A673 (cell line): ENCODE measurements around the gene TMEM213. TPM values are rescaled to one million over a fixed set of nuclear protein-coding genes. Genes with fewer than 3 reads are reported as not detected.

Experiments
- BruUV-seq: library from RNA; stranded (reverse); fragments of 400-500 nt; replicated peaks from 2 replicates; lab custom pipeline; 2021; lab: Mats Ljungman, UMichigan
- CTCF ChIA-PET: fragments of 300-600 bp; sonication (Branson Sonifier 250); formaldehyde crosslinking; loops from one replicate; lab custom pipeline; 2022; ENCODE audit warnings: antibody characterized with exemption; lab: Charles Lee
- POLR2A ChIA-PET: fragments of 300-600 bp; sonication (Branson Sonifier 250); formaldehyde crosslinking; loops from one replicate; lab custom pipeline; 2022; ENCODE audit warnings: antibody characterized with exemption; ENCODE audit not compliant: low non-redundant PET; lab: Charles Lee
- DNase-seq: peaks from one replicate; pipeline ENCODE4 v3.0.0-alpha.2; 2015; ENCODE audit warnings: low spot score
- H3K27ac ChIP-seq: fragments of 200-600 bp; sonication (generic); 2 replicates; pipeline ENCODE4 v1.5.1; 2016; ENCODE audit warnings: mixed run types, low read depth, mild to moderate bottlenecking, mixed read lengths, antibody characterized with exemption, low read length; ENCODE audit not compliant: poor library complexity, severe bottlenecking
- H3K27me3 ChIP-seq: fragments of 200-600 bp; sonication (generic); replicated peaks from 2 replicates; pipeline ENCODE4 v1.6.1; 2017; ENCODE audit warnings: mixed run types, low read depth, mild to moderate bottlenecking, mixed read lengths, antibody characterized with exemption, low read length; ENCODE audit not compliant: insufficient read depth, poor library complexity
- H3K36me3 ChIP-seq: fragments of 200-600 bp; sonication (generic); 2 replicates; pipeline ENCODE4 v1.6.1; 2016; ENCODE audit warnings: mixed run types, mild to moderate bottlenecking, mixed read lengths, antibody characterized with exemption, low read length; ENCODE audit not compliant: insufficient read depth, poor library complexity, severe bottlenecking
- H3K4me1 ChIP-seq: fragments of 200-600 bp; sonication (generic); 2 replicates; pipeline ENCODE4 v1.6.1; 2017; ENCODE audit warnings: mixed run types, mild to moderate bottlenecking, mixed read lengths, antibody characterized with exemption, low read length; ENCODE audit not compliant: insufficient read depth, poor library complexity, severe bottlenecking
- H3K4me3 ChIP-seq: fragments of 200-600 bp; sonication (generic); 2 replicates; pipeline ENCODE4 v1.5.1; 2016; ENCODE audit warnings: low read depth, mixed run types, mild to moderate bottlenecking, mixed read lengths, low read length; ENCODE audit not compliant: poor library complexity, severe bottlenecking
- H3K9me3 ChIP-seq: fragments of 200-600 bp; sonication (generic); 2 replicates; pipeline ENCODE4 v1.6.1; 2016; ENCODE audit warnings: mixed run types, low read depth, mild to moderate bottlenecking, mixed read lengths, antibody characterized with exemption, low read length; ENCODE audit not compliant: poor library complexity, severe bottlenecking
- CTCF ChIP-seq: fragments of 300-800, 200-600 bp; sonication (generic); conservative IDR thresholded peaks from 2 replicates; pipeline ENCODE4 v1.5.1; 2017; ENCODE audit warnings: low read depth, mild to moderate bottlenecking, antibody characterized with exemption, low read length, moderate library complexity, mixed read lengths
- EZH2 ChIP-seq: fragments of 200-600 bp; sonication (generic); IDR thresholded peaks from 2 replicates; pipeline ENCODE4 v1.6.1; 2017; ENCODE audit warnings: borderline replicate concordance, low read depth, mild to moderate bottlenecking, mixed read lengths, antibody characterized with exemption, low read length; ENCODE audit not compliant: poor library complexity, severe bottlenecking
- intact Hi-C: fragments of 100-400 bp; cut with micrococcal nuclease; formaldehyde crosslinking; loops from one replicate; pipeline ENCODE4 v1.10.0; 2022; ENCODE audit not compliant: unreplicated experiment
- total RNA-seq: library from RNA; stranded (reverse); gene quantifications from 2 replicates; pipeline ENCODE4 v1.2.3, GENCODE V29; 2021

TMEM213 gene
- total RNA-seq, 1 experiment from 2014 or later, result not detected

- Histone ChIP-seq H3K27ac (no peak overlapping the region), H3K9me3 (no peaks in the 10 kb centered on the region), H3K4me3 (no peak overlapping the region), H3K27me3 (no peaks in the 10 kb centered on the region), H3K4me1 (no peaks in the 10 kb centered on the region), H3K36me3 (no peaks in the 10 kb centered on the region)
- CTCF ChIA-PET, result no interaction called here
- BruUV-seq, result no TSS peak
- no peak for DNase-seq
- POLR2A ChIA-PET, result no interaction called here
- TF ChIP-seq EZH2, result no peak
- TF ChIP-seq CTCF, result no peak
- intact Hi-C loops, result no loop called here
These were observed 16.2 kb downstream of the TMEM213 start for GRCh38 chr7:138813945-138814344.

GRCh38 chr7:138814816-138815332, 17.1 kb downstream of the TMEM213 start:
- no peaks in the 10 kb centered on the region for H3K27me3 ChIP-seq
- no TSS peak for BruUV-seq
- TF ChIP-seq CTCF (no peak), EZH2 (no peak)
- H3K27ac ChIP-seq, result no peak overlapping the region
- no peaks in the 10 kb centered on the region for H3K9me3 ChIP-seq
- H3K36me3 ChIP-seq, result no peaks in the 10 kb centered on the region
- intact Hi-C loops, result no loop called here
- DNase-seq, result no peak
- ChIA-PET POLR2A (no interaction called here), CTCF (no interaction called here)
- no peak overlapping the region for H3K4me3 ChIP-seq
- H3K4me1 ChIP-seq, result no peaks in the 10 kb centered on the region

- no peaks in the 10 kb centered on the region for H3K9me3 ChIP-seq
- no peaks in the 10 kb centered on the region for H3K36me3 ChIP-seq
- H3K4me1 ChIP-seq, result no peaks in the 10 kb centered on the region
- POLR2A ChIA-PET, result no interaction called here
- CTCF ChIA-PET, result no interaction called here
- intact Hi-C loops, result no loop called here
- no TSS peak for BruUV-seq
- TF ChIP-seq EZH2 (no peak), CTCF (no peak)
- H3K4me3 ChIP-seq, result no peak overlapping the region
- no peak overlapping the region for H3K27ac ChIP-seq
- DNase-seq, result no peak
- H3K27me3 ChIP-seq, result no peaks in the 10 kb centered on the region
These were observed 18.9 kb downstream of the TMEM213 start for GRCh38 chr7:138816650-138817049.
